AG04449 (cell line): ENCODE measurements around the gene MTERF4.

Source experiments
- CTCF ChIA-PET: fragments of 350-600 bp; formaldehyde crosslinking; extraction: SDS; loops from one replicate; lab custom pipeline; 2021; ENCODE audit warnings: antibody characterized with exemption; lab: Yijun Ruan, JAX
- POLR2A ChIA-PET: fragments of 400-600, 350-600 bp; formaldehyde crosslinking; extraction: SDS; loops from one replicate; lab custom pipeline; 2020; ENCODE audit warnings: antibody characterized with exemption, inconsistent platforms; lab: Yijun Ruan, JAX
- DNase-seq: peaks from one replicate; pipeline ENCODE4 v3.0.0-alpha.2; 2010; ENCODE audit warnings: low read depth, low spot score
- H3K4me3 ChIP-seq: 2 replicates; pipeline ENCODE4 v1.5.1; 2011; ENCODE audit warnings: low read depth, mild to moderate bottlenecking, control low read depth, low read length
- CTCF ChIP-seq: IDR thresholded peaks from one replicate; pipeline ENCODE4 v1.5.1; 2011; ENCODE audit warnings: mild to moderate bottlenecking, moderate library complexity, low read length, control low read depth, inconsistent platforms; ENCODE audit not compliant: insufficient read depth; ENCODE audit errors: missing control alignments

Gene MTERF4

GRCh38 chr2:241053576-241054251, 48.4 kb downstream of the MTERF4 start:
- no peak overlapping the region for H3K4me3 ChIP-seq
- ChIA-PET POLR2A (no interaction called here), CTCF (no interaction called here)
- no peak for DNase-seq
- TF ChIP-seq CTCF = no peak

GRCh38 chr2:241052677-241053360, 49.3 kb downstream of the MTERF4 start:
- DNase-seq = no peak

GRCh38 chr2:241051578-241052487, 50.3 kb downstream of the MTERF4 start:
- DNase-seq = no peak
- ChIA-PET POLR2A (no interaction called here), CTCF (no interaction called here)
- H3K4me3 ChIP-seq = no peak overlapping the region
- no peak for TF ChIP-seq CTCF

More at GRCh38 chr2:241052677-241053360, 49.3 kb downstream of the MTERF4 start:
- no peak for TF ChIP-seq CTCF
- ChIA-PET POLR2A (no interaction called here), CTCF (no interaction called here)
- no peak overlapping the region for H3K4me3 ChIP-seq

- CTCF ChIA-PET = interaction anchor here (0.7 to 1.0 kb wide), 2 partner anchors 28 to 136 kb away, joined by 3 to 4 read pairs; no protein-coding TSS in a partner anchor
- POLR2A ChIA-PET = no interaction called here
- TF ChIP-seq CTCF = no peak
- H3K4me3 ChIP-seq = no peak overlapping the region
- no peak for DNase-seq
Measured at GRCh38 chr2:241050624-241051577, 51.2 kb downstream of the MTERF4 start.

- CTCF ChIA-PET = interaction anchor here (0.7 to 1.0 kb wide), 2 partner anchors 29 to 135 kb away, joined by 3 to 4 read pairs; no protein-coding TSS in a partner anchor
- POLR2A ChIA-PET = no interaction called here
- TF ChIP-seq CTCF = no peak
- no peak for DNase-seq
- no peak overlapping the region for H3K4me3 ChIP-seq
Measured at GRCh38 chr2:241049739-241050623, 52.1 kb downstream of the MTERF4 start.
